SK-N-SH treated with all-trans-retinoic acid at 6 μM for 48 hours (cell line): ENCODE results near the gene PLPPR2.
A peak's percentile ranks its signal among the peaks of the same experiment; 100 is the strongest.

Experiments
- ATAC-seq: fragments of 200-7000 bp; cut with Tn5 transposase; 3 replicates; pipeline ENCODE4 v1.9.1; 2020; ENCODE audit warnings: mild to moderate bottlenecking, moderate library complexity
- BACH2 ChIP-seq: fragments of 250-450 bp; sonication (Bioruptor Pico); IDR thresholded peaks from 2 replicates; pipeline ENCODE4 v1.9.0; 2021; ENCODE audit warnings: mild to moderate bottlenecking, borderline replicate concordance
- ESRRG ChIP-seq: fragments of 250-450 bp; sonication (Bioruptor Pico); IDR thresholded peaks from 2 replicates; pipeline ENCODE4 v1.6.1; 2021; ENCODE audit warnings: mild to moderate bottlenecking
- GLIS3 ChIP-seq: fragments of 250-450 bp; sonication (Bioruptor Pico); IDR thresholded peaks from 2 replicates; pipeline ENCODE4 v1.5.0; 2020; ENCODE audit warnings: mild to moderate bottlenecking, moderate library complexity
- PPARA ChIP-seq: fragments of 250-450 bp; sonication (Bioruptor Pico); IDR thresholded peaks from 2 replicates; pipeline ENCODE4 v1.5.0; 2020; ENCODE audit warnings: mild to moderate bottlenecking, borderline replicate concordance
- RARB ChIP-seq: fragments of 250-450 bp; sonication (Bioruptor Pico); IDR thresholded peaks from 2 replicates; pipeline ENCODE4 v1.8.0; 2021; ENCODE audit warnings: mild to moderate bottlenecking, moderate library complexity
- SNAI2 ChIP-seq: fragments of 250-450 bp; sonication (Bioruptor Pico); IDR thresholded peaks from 2 replicates; pipeline ENCODE4 v1.5.0; 2020; ENCODE audit warnings: mild to moderate bottlenecking, moderate library complexity
- TCF4 ChIP-seq: fragments of 250-450 bp; sonication (Bioruptor Pico); IDR thresholded peaks from 2 replicates; pipeline ENCODE4 v1.8.0; 2021; ENCODE audit warnings: mild to moderate bottlenecking, moderate library complexity, borderline replicate concordance
- ZC3H10 ChIP-seq: fragments of 250-450 bp; sonication (Bioruptor Pico); IDR thresholded peaks from 2 replicates; pipeline ENCODE4 v1.5.1; 2021; ENCODE audit warnings: mild to moderate bottlenecking, moderate library complexity
- ZFP30 ChIP-seq: fragments of 450-650 bp; formaldehyde crosslinking; IDR thresholded peaks from 2 replicates; pipeline ENCODE4 v1.5.0; 2022; ENCODE audit warnings: mild to moderate bottlenecking, moderate library complexity
- ZNF565 ChIP-seq: fragments of 450-650 bp; formaldehyde crosslinking; conservative IDR thresholded peaks from 2 replicates; pipeline ENCODE4 v1.5.0; 2020; ENCODE audit warnings: low read depth, mild to moderate bottlenecking, moderate library complexity
- ZNF70 ChIP-seq: fragments of 450-650 bp; formaldehyde crosslinking; IDR thresholded peaks from 2 replicates; pipeline ENCODE4 v1.5.0; 2020; ENCODE audit warnings: mild to moderate bottlenecking, moderate library complexity
- ZNF8 ChIP-seq: fragments of 450-650 bp; formaldehyde crosslinking; IDR thresholded peaks from 2 replicates; pipeline ENCODE4 v1.5.0; 2020; ENCODE audit warnings: mild to moderate bottlenecking, moderate library complexity
- TF ChIP-seq, protein P1 (sequence below): fragments of 250-450 bp; sonication (Bioruptor Pico); IDR thresholded peaks from 2 replicates; pipeline ENCODE4 v1.8.0; 2020; ENCODE audit warnings: mild to moderate bottlenecking, moderate library complexity, borderline replicate concordance
- TF ChIP-seq, protein P2 (sequence below): fragments of 250-450 bp; sonication (Bioruptor Pico); IDR thresholded peaks from 2 replicates; pipeline ENCODE4 v1.5.1; 2021; ENCODE audit warnings: mild to moderate bottlenecking, moderate library complexity
- TF ChIP-seq, protein P3 (sequence below): fragments of 250-450 bp; sonication (Bioruptor Pico); IDR thresholded peaks from 2 replicates; pipeline ENCODE4 v1.5.0; 2020; ENCODE audit warnings: mild to moderate bottlenecking, moderate library complexity
- TF ChIP-seq, protein P4 (sequence below): fragments of 250-450 bp; sonication (Bioruptor Pico); IDR thresholded peaks from 2 replicates; pipeline ENCODE4 v1.8.0; 2021; ENCODE audit warnings: low read depth, mild to moderate bottlenecking, moderate library complexity, borderline replicate concordance

PLPPR2 gene

DNA sequence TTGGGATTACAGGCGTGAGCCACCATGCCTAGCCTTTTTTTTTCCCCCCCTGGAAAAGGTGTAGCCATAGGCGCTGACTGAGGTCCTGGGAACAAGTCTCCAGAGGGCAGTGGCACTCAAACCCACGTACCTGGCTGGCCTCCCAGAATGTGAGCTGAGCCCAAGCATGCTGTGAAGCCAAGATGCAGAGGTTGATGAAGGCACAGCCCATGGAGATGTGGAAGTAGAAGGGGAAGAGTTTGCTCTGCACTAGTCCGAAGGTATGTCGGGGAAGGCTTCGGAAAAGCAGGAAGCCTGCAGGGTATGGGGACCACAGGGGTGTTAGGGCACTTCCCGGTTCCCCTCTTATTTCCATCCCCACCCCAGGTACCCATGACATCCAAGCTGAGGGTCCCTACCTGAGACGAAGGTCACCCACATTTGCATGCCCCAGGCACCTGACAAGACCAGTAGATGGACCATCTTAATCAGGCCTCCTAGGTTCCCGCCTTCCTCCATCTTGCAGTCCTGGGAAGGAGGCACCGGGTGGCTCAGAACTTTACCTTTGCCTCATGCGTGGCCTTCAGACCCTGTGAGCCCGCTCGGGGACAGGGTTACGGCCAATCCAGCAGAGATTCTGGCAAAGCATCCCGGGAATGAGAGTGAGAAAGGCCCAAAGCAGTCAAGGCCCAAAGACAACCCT is 10.0 kb upstream of the PLPPR2 start:
- no peak for ATAC-seq
- TF ChIP-seq ZNF70 (CRISPR knock-in tag) (no peak), TCF4 (CRISPR knock-in tag) (no peak), ZFP30 (CRISPR knock-in tag) (no peak), ZNF565 (CRISPR knock-in tag) (no peak), RARB (CRISPR knock-in tag) (no peak), BACH2 (no peak), SNAI2 (CRISPR knock-in tag) (no peak)
- TF ChIP-seq, protein P1, sequence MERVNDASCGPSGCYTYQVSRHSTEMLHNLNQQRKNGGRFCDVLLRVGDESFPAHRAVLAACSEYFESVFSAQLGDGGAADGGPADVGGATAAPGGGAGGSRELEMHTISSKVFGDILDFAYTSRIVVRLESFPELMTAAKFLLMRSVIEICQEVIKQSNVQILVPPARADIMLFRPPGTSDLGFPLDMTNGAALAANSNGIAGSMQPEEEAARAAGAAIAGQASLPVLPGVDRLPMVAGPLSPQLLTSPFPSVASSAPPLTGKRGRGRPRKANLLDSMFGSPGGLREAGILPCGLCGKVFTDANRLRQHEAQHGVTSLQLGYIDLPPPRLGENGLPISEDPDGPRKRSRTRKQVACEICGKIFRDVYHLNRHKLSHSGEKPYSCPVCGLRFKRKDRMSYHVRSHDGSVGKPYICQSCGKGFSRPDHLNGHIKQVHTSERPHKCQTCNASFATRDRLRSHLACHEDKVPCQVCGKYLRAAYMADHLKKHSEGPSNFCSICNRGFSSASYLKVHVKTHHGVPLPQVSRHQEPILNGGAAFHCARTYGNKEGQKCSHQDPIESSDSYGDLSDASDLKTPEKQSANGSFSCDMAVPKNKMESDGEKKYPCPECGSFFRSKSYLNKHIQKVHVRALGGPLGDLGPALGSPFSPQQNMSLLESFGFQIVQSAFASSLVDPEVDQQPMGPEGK (CRISPR knock-in tag) = no peak
- TF ChIP-seq, protein P2, sequence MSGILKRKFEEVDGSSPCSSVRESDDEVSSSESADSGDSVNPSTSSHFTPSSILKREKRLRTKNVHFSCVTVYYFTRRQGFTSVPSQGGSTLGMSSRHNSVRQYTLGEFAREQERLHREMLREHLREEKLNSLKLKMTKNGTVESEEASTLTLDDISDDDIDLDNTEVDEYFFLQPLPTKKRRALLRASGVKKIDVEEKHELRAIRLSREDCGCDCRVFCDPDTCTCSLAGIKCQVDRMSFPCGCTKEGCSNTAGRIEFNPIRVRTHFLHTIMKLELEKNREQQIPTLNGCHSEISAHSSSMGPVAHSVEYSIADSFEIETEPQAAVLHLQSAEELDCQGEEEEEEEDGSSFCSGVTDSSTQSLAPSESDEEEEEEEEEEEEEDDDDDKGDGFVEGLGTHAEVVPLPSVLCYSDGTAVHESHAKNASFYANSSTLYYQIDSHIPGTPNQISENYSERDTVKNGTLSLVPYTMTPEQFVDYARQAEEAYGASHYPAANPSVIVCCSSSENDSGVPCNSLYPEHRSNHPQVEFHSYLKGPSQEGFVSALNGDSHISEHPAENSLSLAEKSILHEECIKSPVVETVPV (CRISPR knock-in tag) = no peak

DNA sequence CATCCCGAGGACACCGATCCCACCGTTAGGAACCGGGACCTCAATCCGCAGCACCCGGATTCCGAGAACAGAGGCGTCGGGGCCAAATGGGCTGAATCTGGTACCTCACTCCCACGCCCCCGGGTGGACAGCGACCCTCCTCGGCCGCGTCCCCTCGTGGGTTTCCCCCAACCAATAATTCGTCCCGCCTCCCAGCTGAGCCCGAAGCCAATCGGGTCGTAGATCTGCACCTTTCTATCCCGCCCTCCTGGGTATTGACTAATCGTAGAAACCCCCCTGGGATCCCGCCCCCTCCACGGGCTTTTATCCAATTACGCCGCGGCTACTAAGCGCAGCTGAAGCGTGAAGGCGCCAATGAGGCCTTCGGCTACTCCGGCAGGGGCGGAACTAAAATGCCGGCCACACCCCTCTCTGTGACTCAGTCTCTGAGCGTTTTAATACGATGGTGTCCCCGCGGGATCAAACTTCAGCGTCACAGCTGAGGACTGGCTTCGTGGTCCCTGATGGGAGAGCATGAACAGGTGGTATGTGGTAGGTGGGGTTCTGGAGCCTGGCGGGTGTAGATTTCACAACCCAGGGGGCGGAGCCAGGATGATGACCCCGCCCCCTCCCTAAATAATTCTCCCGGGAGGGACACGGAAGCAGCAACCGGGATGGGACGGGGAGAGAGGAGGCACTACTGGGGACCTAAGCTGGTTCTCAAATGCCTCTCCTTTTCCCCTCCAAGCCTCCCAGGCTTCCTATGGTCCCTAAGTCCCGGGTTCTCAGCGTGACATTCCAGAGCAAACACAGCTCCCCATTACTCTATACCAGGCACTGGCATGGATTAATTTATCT is 8.9 kb upstream of the PLPPR2 start, which contains the start of the genes CCDC159 and TMEM205:
CCDC159 (plus strand) TSS at position 416 of the 837 bp plus-strand sequence; CDS start at position 504, 88 bp downstream.
TMEM205 (minus strand) TSS at position 165 of the 837 bp plus-strand sequence. CDS start 649 bp downstream, outside the sequence.
- ATAC-seq = peak; percentile 90
- TF ChIP-seq RARB (CRISPR knock-in tag) = no peak
- TF ChIP-seq, protein P3, sequence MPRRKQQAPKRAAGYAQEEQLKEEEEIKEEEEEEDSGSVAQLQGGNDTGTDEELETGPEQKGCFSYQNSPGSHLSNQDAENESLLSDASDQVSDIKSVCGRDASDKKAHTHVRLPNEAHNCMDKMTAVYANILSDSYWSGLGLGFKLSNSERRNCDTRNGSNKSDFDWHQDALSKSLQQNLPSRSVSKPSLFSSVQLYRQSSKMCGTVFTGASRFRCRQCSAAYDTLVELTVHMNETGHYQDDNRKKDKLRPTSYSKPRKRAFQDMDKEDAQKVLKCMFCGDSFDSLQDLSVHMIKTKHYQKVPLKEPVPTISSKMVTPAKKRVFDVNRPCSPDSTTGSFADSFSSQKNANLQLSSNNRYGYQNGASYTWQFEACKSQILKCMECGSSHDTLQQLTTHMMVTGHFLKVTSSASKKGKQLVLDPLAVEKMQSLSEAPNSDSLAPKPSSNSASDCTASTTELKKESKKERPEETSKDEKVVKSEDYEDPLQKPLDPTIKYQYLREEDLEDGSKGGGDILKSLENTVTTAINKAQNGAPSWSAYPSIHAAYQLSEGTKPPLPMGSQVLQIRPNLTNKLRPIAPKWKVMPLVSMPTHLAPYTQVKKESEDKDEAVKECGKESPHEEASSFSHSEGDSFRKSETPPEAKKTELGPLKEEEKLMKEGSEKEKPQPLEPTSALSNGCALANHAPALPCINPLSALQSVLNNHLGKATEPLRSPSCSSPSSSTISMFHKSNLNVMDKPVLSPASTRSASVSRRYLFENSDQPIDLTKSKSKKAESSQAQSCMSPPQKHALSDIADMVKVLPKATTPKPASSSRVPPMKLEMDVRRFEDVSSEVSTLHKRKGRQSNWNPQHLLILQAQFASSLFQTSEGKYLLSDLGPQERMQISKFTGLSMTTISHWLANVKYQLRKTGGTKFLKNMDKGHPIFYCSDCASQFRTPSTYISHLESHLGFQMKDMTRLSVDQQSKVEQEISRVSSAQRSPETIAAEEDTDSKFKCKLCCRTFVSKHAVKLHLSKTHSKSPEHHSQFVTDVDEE (CRISPR knock-in tag) = 0 out of 2 replicates have a peak, but pooled peaks have one; percentile 40
- TF ChIP-seq, all 23 proteins: peak for 1

DNA sequence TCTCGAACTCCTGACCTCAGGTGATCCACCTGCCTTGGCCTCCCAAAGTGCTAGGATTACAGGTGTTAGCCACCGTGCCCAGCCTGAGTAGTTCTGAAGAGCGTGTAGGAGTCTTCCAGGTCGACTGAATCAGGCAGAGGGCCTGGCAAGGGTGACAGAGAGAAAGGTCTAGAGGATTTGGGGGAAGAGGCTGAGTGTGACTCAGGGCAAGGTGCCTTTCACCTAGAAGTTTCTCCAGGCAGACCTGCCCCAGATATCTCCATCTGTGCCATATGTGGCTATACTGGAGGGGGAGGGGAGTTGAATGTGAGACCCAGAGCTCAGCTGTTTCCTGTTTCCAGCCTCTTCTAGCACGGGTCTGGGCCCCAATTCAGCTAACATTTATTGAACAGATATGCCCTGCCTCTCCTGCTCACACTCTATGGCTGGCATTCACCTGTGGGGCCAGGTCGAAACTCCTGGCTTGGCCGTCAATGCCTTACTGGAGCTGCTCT is 7.6 kb upstream of the PLPPR2 start:
- no peak for ATAC-seq
- no peak for TF ChIP-seq RARB (CRISPR knock-in tag)
- TF ChIP-seq, protein P4, sequence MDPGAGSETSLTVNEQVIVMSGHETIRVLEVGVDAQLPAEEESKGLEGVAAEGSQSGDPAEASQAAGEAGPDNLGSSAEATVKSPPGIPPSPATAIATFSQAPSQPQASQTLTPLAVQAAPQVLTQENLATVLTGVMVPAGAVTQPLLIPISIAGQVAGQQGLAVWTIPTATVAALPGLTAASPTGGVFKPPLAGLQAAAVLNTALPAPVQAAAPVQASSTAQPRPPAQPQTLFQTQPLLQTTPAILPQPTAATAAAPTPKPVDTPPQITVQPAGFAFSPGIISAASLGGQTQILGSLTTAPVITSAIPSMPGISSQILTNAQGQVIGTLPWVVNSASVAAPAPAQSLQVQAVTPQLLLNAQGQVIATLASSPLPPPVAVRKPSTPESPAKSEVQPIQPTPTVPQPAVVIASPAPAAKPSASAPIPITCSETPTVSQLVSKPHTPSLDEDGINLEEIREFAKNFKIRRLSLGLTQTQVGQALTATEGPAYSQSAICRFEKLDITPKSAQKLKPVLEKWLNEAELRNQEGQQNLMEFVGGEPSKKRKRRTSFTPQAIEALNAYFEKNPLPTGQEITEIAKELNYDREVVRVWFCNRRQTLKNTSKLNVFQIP (CRISPR knock-in tag) = no peak
- no peak for TF ChIP-seq PPARA (CRISPR knock-in tag)
- TF ChIP-seq, protein P3 (CRISPR knock-in tag) = no peak
- TF ChIP-seq TCF4 (CRISPR knock-in tag) = no peak
- no peak for TF ChIP-seq ZC3H10 (CRISPR knock-in tag)
- TF ChIP-seq, protein P1 (CRISPR knock-in tag) = no peak
- no peak for TF ChIP-seq ESRRG (CRISPR knock-in tag)
- TF ChIP-seq ZNF565 (CRISPR knock-in tag) = no peak
- TF ChIP-seq GLIS3 = no peak
- no peak for TF ChIP-seq ZNF8 (CRISPR knock-in tag)
